ENCODE results near the gene XKRX.

The XKRX gene

DNA sequence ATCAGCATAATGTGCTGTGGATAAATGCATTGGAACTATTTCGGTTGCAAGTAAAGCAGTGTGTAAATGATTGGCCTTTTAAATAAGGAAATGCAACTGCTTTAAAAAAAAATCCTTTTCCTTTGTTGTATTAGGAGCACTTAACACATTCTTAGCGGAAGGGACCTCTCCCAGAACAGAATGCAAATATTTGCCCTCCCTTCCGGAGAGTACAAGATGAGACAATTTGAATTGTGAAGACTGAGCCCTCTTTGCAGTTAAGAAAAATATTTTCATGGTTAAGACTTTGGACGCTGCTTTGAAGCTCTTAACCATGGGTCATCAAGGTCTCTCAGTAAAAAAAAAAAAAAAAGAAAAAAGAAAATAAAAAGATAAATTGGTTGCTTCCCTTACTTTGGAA lies 45.1 kb downstream of the XKRX start:
- DNase-seq: no peak

DNA sequence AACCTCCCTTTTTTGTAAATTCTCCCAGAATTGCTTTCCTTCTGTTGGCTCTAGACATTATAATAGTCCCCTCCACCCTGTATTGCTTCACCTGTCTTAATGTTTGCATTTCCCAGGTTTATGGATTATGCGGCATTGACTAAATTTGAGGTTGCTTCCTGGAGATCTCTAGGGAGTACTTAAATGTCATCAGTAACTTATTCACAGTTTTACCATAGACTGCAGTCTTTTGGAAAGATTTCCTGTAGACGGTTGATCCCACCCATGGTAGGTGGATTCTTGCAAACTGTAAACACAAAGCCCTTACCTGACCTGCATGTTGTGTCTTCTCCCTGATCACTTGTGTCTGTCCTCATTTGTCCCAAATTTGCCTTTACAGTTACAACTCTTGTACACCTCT lies 48.3 kb downstream of the XKRX start:
- DNase-seq: no peak

DNA sequence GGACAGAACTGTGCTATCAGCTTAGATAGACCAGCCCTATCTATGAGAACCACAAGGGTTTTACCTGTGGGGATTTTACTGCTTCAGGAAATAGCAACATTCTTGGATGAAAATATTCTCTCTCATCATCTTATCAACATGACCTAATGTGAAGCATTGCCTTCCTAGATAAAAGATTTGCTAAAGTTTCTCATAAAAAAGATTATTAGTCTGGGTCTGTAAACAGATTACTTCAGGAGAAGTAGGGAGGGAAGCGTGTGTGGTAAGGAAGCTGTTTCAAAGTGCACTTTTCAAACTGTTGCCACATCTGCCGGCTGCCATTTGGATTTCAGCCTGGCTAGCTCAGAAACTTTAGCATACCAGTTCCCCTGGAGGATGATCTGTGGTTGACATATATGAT lies 54.4 kb downstream of the XKRX start, which contains the start of gene NOX1:
NOX1 (minus strand) TSS at position 35 of the 400 bp plus-strand sequence. CDS start 220 bp downstream, outside the sequence.
- DNase-seq: no peak

DNA sequence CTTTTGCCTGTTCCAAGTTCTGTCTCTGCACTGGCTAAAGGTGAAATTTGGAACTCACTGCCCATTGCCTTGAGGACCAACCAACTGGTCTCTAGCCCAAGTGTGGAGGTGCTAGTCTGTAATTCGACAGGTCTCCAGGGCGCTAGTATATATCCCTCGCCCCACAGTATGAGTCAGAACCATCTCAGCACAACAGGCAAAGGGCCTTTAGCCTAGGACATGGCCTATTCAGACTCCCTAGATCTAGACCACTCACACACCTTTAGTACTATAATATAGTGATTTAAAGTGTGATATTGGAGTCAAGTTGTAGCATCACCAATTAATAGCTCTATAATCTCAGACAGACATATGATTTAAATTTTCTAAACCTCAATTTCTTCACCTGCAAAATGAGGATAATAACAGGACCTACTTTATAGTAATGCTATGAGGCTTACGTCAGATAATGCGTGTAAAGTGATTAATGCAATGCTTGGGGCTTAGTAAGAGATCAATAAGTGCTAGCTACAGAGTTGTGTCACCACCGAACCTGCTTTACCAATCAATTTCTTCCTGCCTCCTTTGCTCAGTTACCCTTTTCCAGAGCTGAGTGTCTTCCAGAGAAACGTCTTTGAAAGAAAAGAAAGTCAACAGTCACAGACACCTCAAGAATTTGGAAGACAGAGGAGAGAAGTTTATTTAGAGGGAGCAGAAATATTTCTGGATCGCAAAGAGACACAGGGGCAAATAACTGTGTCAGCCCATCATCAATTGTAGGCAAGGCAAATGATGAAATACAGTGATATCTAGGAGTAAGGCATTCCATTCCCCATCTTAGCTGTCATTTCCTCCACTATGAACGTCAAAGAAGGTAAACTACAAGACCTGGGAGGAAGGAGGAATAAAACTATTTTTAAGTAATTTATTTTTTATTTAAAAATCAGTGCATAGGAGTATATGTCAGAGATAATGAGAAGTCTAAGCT lies 56.8 kb downstream of the XKRX start:
- no peak for DNase-seq

DNA sequence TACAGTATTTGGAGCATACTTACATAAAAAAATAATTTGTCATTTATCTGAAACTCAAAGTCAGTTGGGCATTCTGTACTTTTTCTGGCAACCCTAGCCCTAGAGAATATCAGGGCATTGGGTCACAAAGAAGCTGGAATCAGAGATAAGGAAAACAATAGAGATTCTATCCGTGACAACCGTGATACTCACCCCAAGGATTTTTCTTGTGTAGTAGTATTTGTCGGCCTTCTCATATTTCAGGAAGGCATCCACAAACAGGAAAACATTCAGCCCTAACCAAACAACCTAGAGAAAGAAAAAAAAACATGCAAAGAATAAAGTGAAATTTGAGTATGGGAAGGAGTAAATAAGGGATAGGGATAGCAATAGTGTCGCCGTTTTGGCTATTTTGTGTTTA lies 58.2 kb downstream of the XKRX start:
- DNase-seq: no peak

DNA sequence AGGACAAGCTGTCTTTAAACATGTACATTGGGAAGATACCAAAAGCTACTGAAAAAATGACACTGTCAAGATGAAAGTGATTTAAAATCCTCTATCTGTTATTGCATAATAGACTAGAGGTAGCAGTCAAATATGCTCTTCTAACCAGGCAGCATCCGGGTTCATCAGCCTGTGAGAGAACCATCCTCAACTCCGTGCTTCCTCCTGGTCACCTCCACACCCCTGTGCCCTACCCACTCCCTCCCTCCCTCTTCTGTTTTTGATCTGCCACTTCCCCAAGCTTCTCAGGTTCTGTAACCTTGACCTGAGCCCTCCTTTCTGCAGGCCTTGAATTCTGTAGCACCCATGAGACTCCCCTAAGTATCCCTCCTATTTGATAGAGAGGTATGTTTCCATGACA lies 60.4 kb downstream of the XKRX start:
- no peak for DNase-seq

DNA sequence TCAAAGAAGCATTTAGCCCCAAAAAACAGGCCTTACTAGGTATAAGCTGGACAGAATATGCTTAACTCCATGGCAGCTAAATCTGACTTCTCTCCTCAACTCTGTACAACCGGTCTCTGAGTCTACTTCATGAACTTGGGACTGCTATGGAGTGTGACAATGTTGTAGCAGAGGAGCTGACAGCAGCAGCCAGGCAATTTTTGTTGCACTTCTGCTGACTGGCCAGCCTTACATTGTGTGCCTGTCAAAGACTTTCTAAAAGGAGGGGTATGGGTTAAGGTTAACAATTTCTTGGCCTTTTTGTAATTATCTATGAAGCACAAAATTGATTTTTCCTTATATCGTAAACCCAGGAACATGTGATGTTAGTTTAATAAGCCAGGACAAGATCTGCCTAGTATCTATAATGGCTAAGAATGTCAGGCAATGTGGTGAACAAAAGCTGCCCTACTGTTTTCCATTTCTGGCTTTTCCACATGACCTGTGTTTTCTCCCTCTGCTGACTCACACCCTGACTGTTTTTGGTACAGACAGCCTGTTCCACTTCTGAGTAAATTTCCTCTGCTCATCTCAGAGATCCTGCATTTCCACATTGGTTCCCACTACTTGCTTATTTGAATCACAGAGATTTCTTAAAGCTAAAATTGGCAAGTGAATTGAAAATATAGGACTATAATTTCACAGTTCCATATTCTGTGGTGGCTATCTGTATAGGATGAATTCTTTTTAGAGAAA lies 63.9 kb downstream of the XKRX start:
- DNase-seq: no peak
